ENCODE data around the gene PRR16.
"Not testable (repeated sequence)": the region's sequence is repeated elsewhere in the genome, so short reads cannot be mapped to it uniquely, and the experiment has no call there.

The PRR16 gene

GRCh38 chr5:120678279-120678678 is 214.2 kb downstream of the PRR16 start:
- DNase-seq, result no peak

GRCh38 chr5:120682851-120683250 is 218.8 kb downstream of the PRR16 start:
- no peak for DNase-seq

GRCh38 chr5:120683580-120683979 is 219.5 kb downstream of the PRR16 start:
- DNase-seq, result no peak

- no peak for DNase-seq
These were observed 220.1 kb downstream of the PRR16 start for GRCh38 chr5:120684213-120684612.

GRCh38 chr5:120684749-120685415 is 220.8 kb downstream of the PRR16 start:
- no peak for DNase-seq

GRCh38 chr5:120690621-120691407 is 226.7 kb downstream of the PRR16 start:
- DNase-seq, result no peak

- no peak for DNase-seq
These were observed 228.2 kb downstream of the PRR16 start for GRCh38 chr5:120692325-120692724.

- no peak for DNase-seq
These were observed 231.3 kb downstream of the PRR16 start for GRCh38 chr5:120695368-120695880.

GRCh38 chr5:120697147-120697546 is 233.0 kb downstream of the PRR16 start:
- DNase-seq, result no peak

GRCh38 chr5:120697670-120698327 is 233.7 kb downstream of the PRR16 start:
- not testable (repeated sequence) for DNase-seq

- DNase-seq, result not testable (repeated sequence)
These were observed 236.6 kb downstream of the PRR16 start for GRCh38 chr5:120700653-120701052.

- DNase-seq, result not testable (repeated sequence)
These were observed 238.9 kb downstream of the PRR16 start for GRCh38 chr5:120702817-120703538.

- DNase-seq, result no peak
These were observed 240.0 kb downstream of the PRR16 start for GRCh38 chr5:120703918-120704587.

- no peak for DNase-seq
These were observed 242.8 kb downstream of the PRR16 start for GRCh38 chr5:120706877-120707276.

- no peak for DNase-seq
These were observed 253.3 kb downstream of the PRR16 start for GRCh38 chr5:120717381-120717780.

GRCh38 chr5:120730214-120730613 is 266.1 kb downstream of the PRR16 start:
- DNase-seq, result no peak

- DNase-seq, result no peak
These were observed 269.9 kb downstream of the PRR16 start for GRCh38 chr5:120734033-120734432.

- DNase-seq, result no peak
These were observed 271.0 kb downstream of the PRR16 start for GRCh38 chr5:120735076-120735475.
